ENCODE measurements around the gene SH3PXD2B.
"Not testable (repeated sequence)": the region's sequence is repeated elsewhere in the genome, so short reads cannot be mapped to it uniquely, and the experiment has no call there.

SH3PXD2B gene

GRCh38 chr5:172490514-172491461 lies 36.5 kb upstream of the SH3PXD2B start:
- no peak overlapping the region for H3K4me3 Mint-ChIP-seq
- peaks cover 1% of the 10 kb centered on the region for H3K27me3 Mint-ChIP-seq
- H3K4me1 Mint-ChIP-seq, result no peaks in the 10 kb centered on the region
- no peak overlapping the region for H3K27ac Mint-ChIP-seq
- no peaks in the 10 kb centered on the region for H3K36me3 Mint-ChIP-seq
- no peaks in the 10 kb centered on the region for H3K9me3 Mint-ChIP-seq

GRCh38 chr5:172488221-172488620 lies 33.9 kb upstream of the SH3PXD2B start:
- Mint-ChIP-seq H3K27ac (no peak overlapping the region), H3K27me3 (peaks cover 1% of the 10 kb centered on the region), H3K36me3 (no peaks in the 10 kb centered on the region), H3K4me3 (no peak overlapping the region), H3K9me3 (no peaks in the 10 kb centered on the region), H3K4me1 (no peaks in the 10 kb centered on the region)

DNA sequence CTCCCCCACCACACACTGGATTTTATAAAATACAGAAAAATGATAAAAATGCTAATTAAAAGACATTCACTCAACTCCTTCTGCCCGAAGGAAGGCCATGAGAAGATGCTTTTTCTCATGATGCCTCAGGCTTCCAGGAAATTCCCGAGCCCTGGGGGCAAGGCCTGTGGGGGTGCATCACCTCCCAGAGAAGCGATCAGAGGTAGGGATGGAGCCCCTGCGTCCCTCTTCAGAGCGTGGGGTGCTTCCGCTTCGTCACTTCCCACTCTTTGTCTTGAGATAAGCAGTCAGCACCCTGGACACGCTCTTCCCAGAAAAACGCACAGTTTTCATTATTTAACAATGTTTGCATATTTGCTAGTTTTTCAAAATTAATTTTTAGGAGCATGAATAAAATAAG lies 33.3 kb upstream of the SH3PXD2B start:
- no peaks in the 10 kb centered on the region for H3K9me3 Mint-ChIP-seq
- H3K4me3 Mint-ChIP-seq, result no peak overlapping the region
- H3K36me3 Mint-ChIP-seq, result no peaks in the 10 kb centered on the region
- H3K4me1 Mint-ChIP-seq, result no peaks in the 10 kb centered on the region
- peaks cover 1% of the 10 kb centered on the region for H3K27me3 Mint-ChIP-seq
- no peak overlapping the region for H3K27ac Mint-ChIP-seq

GRCh38 chr5:172486912-172487311 lies 32.6 kb upstream of the SH3PXD2B start:
- no peaks in the 10 kb centered on the region for H3K4me1 Mint-ChIP-seq
- no peak overlapping the region for H3K27ac Mint-ChIP-seq
- H3K27me3 Mint-ChIP-seq, result peaks cover 1% of the 10 kb centered on the region
- no peaks in the 10 kb centered on the region for H3K36me3 Mint-ChIP-seq
- no peak overlapping the region for H3K4me3 Mint-ChIP-seq
- no peaks in the 10 kb centered on the region for H3K9me3 Mint-ChIP-seq

DNA sequence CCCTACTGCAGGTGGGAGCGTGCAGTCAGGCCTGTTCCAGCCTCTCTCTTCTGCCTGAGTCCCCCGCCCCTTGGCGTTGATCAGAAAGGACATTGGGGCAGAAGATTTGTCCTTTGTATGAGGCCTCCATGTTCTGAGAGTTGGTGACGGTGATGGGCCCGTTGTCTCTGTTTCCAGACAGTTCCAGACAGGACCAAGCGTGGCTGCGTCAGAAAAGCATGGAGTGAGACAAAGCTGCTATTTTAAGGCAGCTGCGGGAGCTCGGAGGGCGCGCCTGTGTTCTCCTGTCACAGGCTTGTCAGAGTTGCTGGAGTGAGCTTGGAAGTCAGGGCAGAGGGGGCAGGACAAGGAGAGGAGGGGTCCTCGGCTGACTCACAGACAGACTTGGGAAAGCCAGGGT lies 32.1 kb upstream of the SH3PXD2B start:
- Mint-ChIP-seq H3K27ac (no peak overlapping the region), H3K9me3 (no peaks in the 10 kb centered on the region), H3K4me3 (no peak overlapping the region), H3K27me3 (peaks cover 1% of the 10 kb centered on the region), H3K4me1 (no peaks in the 10 kb centered on the region), H3K36me3 (no peaks in the 10 kb centered on the region)

- Mint-ChIP-seq H3K27me3 (peaks cover 1% of the 10 kb centered on the region), H3K4me3 (no peak overlapping the region), H3K27ac (no peak overlapping the region), H3K36me3 (no peaks in the 10 kb centered on the region), H3K9me3 (no peaks in the 10 kb centered on the region), H3K4me1 (no peaks in the 10 kb centered on the region)
Observed at GRCh38 chr5:172485511-172486202, 31.3 kb upstream of the SH3PXD2B start.

DNA sequence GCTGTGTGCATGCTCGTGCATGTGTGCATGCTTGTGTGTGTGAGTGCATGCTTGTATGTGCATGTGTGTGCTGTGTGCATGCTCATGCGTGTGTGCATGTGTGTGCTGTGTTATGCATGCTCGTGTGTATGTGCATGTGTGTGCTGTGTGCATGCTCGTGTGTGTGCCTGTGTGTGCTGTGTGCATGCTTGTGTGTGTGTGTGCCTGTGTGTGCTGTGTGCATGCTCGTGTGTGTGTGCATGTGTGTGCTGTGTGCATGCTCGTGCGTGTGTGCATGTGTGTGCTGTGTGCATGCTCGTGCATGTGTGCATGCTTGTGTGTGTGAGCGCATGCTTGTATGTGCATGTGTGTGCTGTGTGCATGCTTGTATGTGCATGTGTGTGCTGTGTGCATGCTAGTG lies 30.3 kb upstream of the SH3PXD2B start:
- Mint-ChIP-seq H3K4me3 (no peak overlapping the region), H3K27me3 (peaks cover 1% of the 10 kb centered on the region), H3K36me3 (no peaks in the 10 kb centered on the region)

DNA sequence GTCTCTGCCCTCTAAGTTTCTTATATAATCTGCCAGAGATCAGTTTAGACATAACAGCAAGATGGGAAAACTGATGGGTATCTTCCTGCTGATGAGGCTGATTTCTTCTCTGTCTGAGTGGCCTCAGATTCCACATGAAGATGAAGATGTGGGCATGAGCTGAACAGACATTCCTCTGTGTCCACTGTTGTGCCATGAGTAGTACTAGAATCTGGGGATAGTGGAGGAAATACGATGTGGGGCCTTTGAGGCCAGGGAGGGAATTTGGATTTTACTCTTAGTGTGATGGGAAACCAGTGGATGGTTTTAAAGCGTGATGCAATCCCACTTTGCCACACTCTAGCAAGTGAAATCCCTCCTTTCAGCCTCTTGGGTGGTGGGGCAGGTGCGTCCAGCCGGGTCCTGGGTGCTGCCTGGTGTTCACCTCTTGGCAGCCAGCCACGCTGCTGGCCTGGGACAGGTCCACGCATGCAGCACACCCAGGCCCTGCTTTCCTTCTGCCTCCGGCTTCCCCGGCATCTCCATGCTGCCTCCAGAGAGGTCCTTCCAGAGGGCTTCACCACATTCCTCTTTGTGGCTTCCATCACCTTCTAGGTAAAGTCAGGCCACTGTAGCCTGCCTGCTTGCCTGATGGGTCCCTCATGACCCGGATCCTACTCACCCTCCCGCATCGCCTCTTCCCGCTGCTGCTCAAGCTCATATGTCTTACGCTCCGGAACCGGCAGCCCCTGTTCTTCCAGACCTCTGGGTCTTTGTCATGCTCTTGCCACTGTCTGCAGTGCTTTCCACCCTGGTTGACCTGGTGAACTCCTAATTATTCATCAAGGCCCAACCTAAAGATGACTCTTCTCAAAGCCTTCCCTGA lies 28.1 kb upstream of the SH3PXD2B start:
- Mint-ChIP-seq H3K27me3 (no peaks in the 10 kb centered on the region), H3K27ac (no peak overlapping the region), H3K36me3 (no peaks in the 10 kb centered on the region), H3K9me3 (no peaks in the 10 kb centered on the region), H3K4me3 (no peak overlapping the region), H3K4me1 (no peaks in the 10 kb centered on the region)

More for the DNA sequence above, 30.3 kb upstream of the SH3PXD2B start:
- H3K9me3 Mint-ChIP-seq, result no peaks in the 10 kb centered on the region
- H3K27ac Mint-ChIP-seq, result no peak overlapping the region
- H3K4me1 Mint-ChIP-seq, result no peaks in the 10 kb centered on the region

GRCh38 chr5:172481011-172481800 lies 26.9 kb upstream of the SH3PXD2B start:
- no peaks in the 10 kb centered on the region for H3K9me3 Mint-ChIP-seq
- H3K27me3 Mint-ChIP-seq, result no peaks in the 10 kb centered on the region
- H3K36me3 Mint-ChIP-seq, result no peaks in the 10 kb centered on the region
- no peak overlapping the region for H3K4me3 Mint-ChIP-seq
- no peak overlapping the region for H3K27ac Mint-ChIP-seq
- H3K4me1 Mint-ChIP-seq, result no peaks in the 10 kb centered on the region

DNA sequence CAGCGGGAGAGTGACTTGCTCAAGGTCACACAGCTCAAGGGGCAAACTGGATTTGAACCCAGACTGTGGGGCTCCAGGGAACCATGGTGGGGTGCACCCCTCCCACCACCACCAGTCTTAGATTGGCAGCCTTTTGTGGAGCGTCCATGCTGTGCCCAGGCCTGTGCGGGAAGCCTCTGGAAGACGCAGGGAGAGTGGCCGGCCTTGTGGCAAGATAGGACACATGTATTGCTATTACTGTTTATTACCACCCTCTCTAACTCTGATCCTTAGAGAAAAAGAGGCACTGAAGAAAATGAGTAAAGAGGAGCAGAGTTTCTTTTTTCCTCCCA lies 25.4 kb upstream of the SH3PXD2B start:
- Mint-ChIP-seq H3K27ac (no peak overlapping the region), H3K4me1 (no peaks in the 10 kb centered on the region)

DNA sequence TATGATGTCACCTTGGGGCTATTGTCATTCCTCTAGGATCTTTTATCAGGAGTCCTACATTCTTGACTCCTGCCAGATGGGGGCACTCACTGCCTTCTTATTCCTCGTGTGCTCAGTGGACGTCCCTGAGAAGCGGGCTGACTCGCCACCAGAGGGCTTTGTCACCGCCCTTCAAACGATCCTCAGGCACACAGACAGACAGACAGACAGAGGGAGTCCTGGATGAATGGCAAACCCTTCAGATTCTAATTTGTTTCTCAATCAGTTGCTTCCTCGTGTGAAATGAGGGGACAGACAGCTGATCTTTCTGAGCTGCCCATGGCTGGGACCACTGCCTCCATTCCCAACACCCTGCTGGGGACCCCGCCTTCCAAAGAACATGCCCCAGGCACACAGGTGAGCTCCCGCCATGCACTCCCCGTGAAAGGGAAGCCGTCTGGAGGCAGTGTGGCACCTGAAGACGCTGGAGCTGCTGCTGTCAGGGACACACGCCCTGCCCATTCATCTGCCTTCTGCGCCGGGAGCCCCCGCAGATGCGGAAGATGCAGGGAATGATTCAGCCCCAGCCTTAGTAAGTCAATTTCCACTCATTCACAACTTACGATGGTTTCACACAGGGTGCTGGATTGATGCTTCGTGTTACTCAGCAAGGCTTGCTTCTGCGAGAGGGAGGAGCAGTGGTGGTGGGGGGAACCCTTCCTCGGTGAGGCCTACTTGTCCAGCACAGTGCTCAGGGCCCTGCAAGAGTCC lies 24.9 kb upstream of the SH3PXD2B start:
- Mint-ChIP-seq H3K4me3 (no peak overlapping the region), H3K9me3 (no peaks in the 10 kb centered on the region), H3K4me1 (no peaks in the 10 kb centered on the region), H3K36me3 (no peaks in the 10 kb centered on the region), H3K27ac (no peak overlapping the region), H3K27me3 (no peaks in the 10 kb centered on the region)

More for the DNA sequence above, 25.4 kb upstream of the SH3PXD2B start:
- H3K27me3 Mint-ChIP-seq, result no peaks in the 10 kb centered on the region
- no peaks in the 10 kb centered on the region for H3K9me3 Mint-ChIP-seq
- H3K4me3 Mint-ChIP-seq, result no peak overlapping the region
- H3K36me3 Mint-ChIP-seq, result no peaks in the 10 kb centered on the region

DNA sequence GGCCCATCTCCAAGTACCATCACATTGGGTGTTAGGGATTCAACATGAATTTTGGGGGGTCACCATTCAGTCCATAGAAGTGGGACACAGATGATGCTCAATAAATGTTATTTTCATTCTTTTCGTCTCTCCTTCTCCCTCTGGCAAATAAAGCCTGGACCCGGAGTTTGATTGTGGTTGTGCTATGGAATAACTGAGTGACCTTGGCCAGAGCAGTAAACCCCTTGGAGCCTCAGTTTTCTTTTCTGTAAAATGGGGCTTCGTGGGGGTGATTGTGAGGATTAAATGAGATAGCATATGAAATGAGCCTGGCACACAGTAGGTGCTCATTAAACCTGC lies 24.3 kb upstream of the SH3PXD2B start:
- not testable (repeated sequence) for H3K4me1 Mint-ChIP-seq, H3K27me3 Mint-ChIP-seq, H3K4me3 Mint-ChIP-seq, H3K27ac Mint-ChIP-seq, H3K9me3 Mint-ChIP-seq, H3K36me3 Mint-ChIP-seq

- H3K27ac Mint-ChIP-seq, result no peak overlapping the region
- no peak overlapping the region for H3K4me3 Mint-ChIP-seq
- H3K4me1 Mint-ChIP-seq, result no peaks in the 10 kb centered on the region
- H3K36me3 Mint-ChIP-seq, result no peaks in the 10 kb centered on the region
- no peaks in the 10 kb centered on the region for H3K27me3 Mint-ChIP-seq
- H3K9me3 Mint-ChIP-seq, result no peaks in the 10 kb centered on the region
Observed at GRCh38 chr5:172478256-172478655, 23.9 kb upstream of the SH3PXD2B start.

DNA sequence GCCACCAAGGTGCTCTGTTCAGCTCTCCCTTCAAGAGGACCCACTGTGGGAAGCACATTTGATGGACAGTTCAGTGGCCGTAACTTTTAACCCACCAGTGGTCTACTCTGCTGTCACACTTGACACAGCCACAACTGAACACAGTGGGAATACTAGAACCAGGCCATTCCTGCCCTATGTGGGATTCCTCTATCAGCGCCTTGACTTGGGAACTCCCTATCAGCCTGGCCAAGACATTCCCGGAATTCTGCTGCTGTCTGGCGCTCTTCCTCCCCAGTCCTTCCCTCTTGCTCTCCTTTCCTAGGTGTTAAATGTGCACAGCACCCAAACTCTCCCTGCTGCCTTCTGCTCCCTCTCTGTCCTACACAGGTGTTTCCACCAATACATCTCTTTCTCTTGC lies 23.1 kb upstream of the SH3PXD2B start:
- Mint-ChIP-seq H3K9me3 (no peaks in the 10 kb centered on the region), H3K4me3 (no peak overlapping the region), H3K27ac (no peak overlapping the region), H3K27me3 (no peaks in the 10 kb centered on the region), H3K36me3 (no peaks in the 10 kb centered on the region), H3K4me1 (no peaks in the 10 kb centered on the region)

GRCh38 chr5:172474293-172474692 lies 20.0 kb upstream of the SH3PXD2B start:
- no peaks in the 10 kb centered on the region for H3K27me3 Mint-ChIP-seq
- no peak overlapping the region for H3K4me3 Mint-ChIP-seq
- H3K4me1 Mint-ChIP-seq, result no peaks in the 10 kb centered on the region
- no peaks in the 10 kb centered on the region for H3K36me3 Mint-ChIP-seq
- H3K27ac Mint-ChIP-seq, result no peak overlapping the region
- H3K9me3 Mint-ChIP-seq, result no peaks in the 10 kb centered on the region

Data from activated naive CD4-positive, alpha-beta T cell treated with anti-CD3 and anti-CD28 coated beads, Interleukin-2, amount 50 U/mL, for 24 hours (primary cell).